HEK293 (cell line): Measurements from ENCODE around the gene NDOR1.

Source experiments
- BCL6B ChIP-seq: fragments of 450-650 bp; formaldehyde crosslinking; IDR thresholded peaks from 2 replicates; pipeline ENCODE4 v1.5.1; 2017; ENCODE audit warnings: missing biosample characterization, missing genetic modification characterization
- EGR2 ChIP-seq: fragments of 450-650 bp; formaldehyde crosslinking; IDR thresholded peaks from 2 replicates; pipeline ENCODE4 v1.5.1; 2016; ENCODE audit warnings: low read depth, missing biosample characterization, missing genetic modification characterization
- HOXA7 ChIP-seq: sonication (generic); formaldehyde crosslinking; IDR thresholded peaks from 2 replicates; pipeline ENCODE4 v1.8.1; 2022; ENCODE audit warnings: missing genetic modification reagents, borderline replicate concordance
- MEIS1 ChIP-seq: sonication (generic); formaldehyde crosslinking; IDR thresholded peaks from 2 replicates; pipeline ENCODE4 v1.8.1; 2022; ENCODE audit warnings: missing genetic modification reagents, mild to moderate bottlenecking, borderline replicate concordance
- OSR2 ChIP-seq: fragments of 450-650 bp; formaldehyde crosslinking; IDR thresholded peaks from 2 replicates; pipeline ENCODE4 v1.5.1; 2016; ENCODE audit warnings: missing biosample characterization, missing genetic modification characterization
- SCRT2 ChIP-seq: fragments of 450-650 bp; formaldehyde crosslinking; IDR thresholded peaks from 2 replicates; pipeline ENCODE4 v1.5.1; 2016; ENCODE audit warnings: missing biosample characterization, missing genetic modification characterization
- TRIM28 ChIP-seq: IDR thresholded peaks from 2 replicates; pipeline ENCODE4 v1.6.1; 2011; ENCODE audit warnings: low read length, control low read depth, borderline replicate concordance
- ZBTB49 ChIP-seq: fragments of 450-650 bp; formaldehyde crosslinking; IDR thresholded peaks from 2 replicates; pipeline ENCODE4 v1.5.1; 2016; ENCODE audit warnings: missing biosample characterization, missing genetic modification characterization, low read depth
- ZBTB7A ChIP-seq: fragments of 450-650 bp; formaldehyde crosslinking; IDR thresholded peaks from 2 replicates; pipeline ENCODE4 v1.5.1; 2016; ENCODE audit warnings: low read depth, missing biosample characterization, missing genetic modification characterization
- ZIC2 ChIP-seq: fragments of 450-650 bp; formaldehyde crosslinking; IDR thresholded peaks from 2 replicates; pipeline ENCODE4 v1.5.1; 2016; ENCODE audit warnings: missing biosample characterization, missing genetic modification characterization
- ZNF138 ChIP-seq: fragments of 450-650 bp; formaldehyde crosslinking; IDR thresholded peaks from 2 replicates; pipeline ENCODE4 v1.5.1; 2016; ENCODE audit warnings: missing biosample characterization, missing genetic modification characterization, borderline replicate concordance
- ZNF146 ChIP-seq: fragments of 450-650 bp; formaldehyde crosslinking; IDR thresholded peaks from 2 replicates; pipeline ENCODE4 v1.5.1; 2016; ENCODE audit warnings: missing biosample characterization, missing genetic modification characterization
- ZNF214 ChIP-seq: fragments of 450-650 bp; formaldehyde crosslinking; IDR thresholded peaks from 2 replicates; pipeline ENCODE4 v1.5.1; 2017; ENCODE audit warnings: missing biosample characterization, mild to moderate bottlenecking, missing genetic modification characterization, borderline replicate concordance
- ZNF248 ChIP-seq: fragments of 450-650 bp; formaldehyde crosslinking; IDR thresholded peaks from 2 replicates; pipeline ENCODE4 v1.5.1; 2017; ENCODE audit warnings: missing biosample characterization, missing genetic modification characterization
- ZNF398 ChIP-seq: fragments of 450-650 bp; formaldehyde crosslinking; IDR thresholded peaks from 2 replicates; pipeline ENCODE4 v1.5.1; 2017; ENCODE audit warnings: missing biosample characterization, missing genetic modification characterization
- ZNF571 ChIP-seq: fragments of 450-650 bp; formaldehyde crosslinking; IDR thresholded peaks from 2 replicates; pipeline ENCODE4 v1.5.0; 2017; ENCODE audit warnings: missing biosample characterization, missing genetic modification characterization
- ZNF660 ChIP-seq: fragments of 450-650 bp; IDR thresholded peaks from 2 replicates; pipeline ENCODE4 v1.5.1; 2018; ENCODE audit warnings: missing biosample characterization, mild to moderate bottlenecking, missing genetic modification characterization
- ZNF704 ChIP-seq: fragments of 450-650 bp; formaldehyde crosslinking; IDR thresholded peaks from 2 replicates; pipeline ENCODE4 v1.5.1; 2016; ENCODE audit warnings: missing biosample characterization, missing genetic modification characterization
- ZNF707 ChIP-seq: fragments of 450-650 bp; formaldehyde crosslinking; IDR thresholded peaks from 2 replicates; pipeline ENCODE4 v1.5.1; 2016; ENCODE audit warnings: missing biosample characterization, missing genetic modification characterization
- ZNF792 ChIP-seq: fragments of 450-650 bp; formaldehyde crosslinking; IDR thresholded peaks from 2 replicates; pipeline ENCODE4 v1.5.1; 2016; ENCODE audit warnings: missing biosample characterization, missing genetic modification characterization
- TF ChIP-seq, protein P1 (sequence below): fragments of 450-650 bp; formaldehyde crosslinking; IDR thresholded peaks from 2 replicates; pipeline ENCODE4 v1.5.1; 2017; ENCODE audit warnings: missing biosample characterization, missing genetic modification characterization

Gene NDOR1

DNA sequence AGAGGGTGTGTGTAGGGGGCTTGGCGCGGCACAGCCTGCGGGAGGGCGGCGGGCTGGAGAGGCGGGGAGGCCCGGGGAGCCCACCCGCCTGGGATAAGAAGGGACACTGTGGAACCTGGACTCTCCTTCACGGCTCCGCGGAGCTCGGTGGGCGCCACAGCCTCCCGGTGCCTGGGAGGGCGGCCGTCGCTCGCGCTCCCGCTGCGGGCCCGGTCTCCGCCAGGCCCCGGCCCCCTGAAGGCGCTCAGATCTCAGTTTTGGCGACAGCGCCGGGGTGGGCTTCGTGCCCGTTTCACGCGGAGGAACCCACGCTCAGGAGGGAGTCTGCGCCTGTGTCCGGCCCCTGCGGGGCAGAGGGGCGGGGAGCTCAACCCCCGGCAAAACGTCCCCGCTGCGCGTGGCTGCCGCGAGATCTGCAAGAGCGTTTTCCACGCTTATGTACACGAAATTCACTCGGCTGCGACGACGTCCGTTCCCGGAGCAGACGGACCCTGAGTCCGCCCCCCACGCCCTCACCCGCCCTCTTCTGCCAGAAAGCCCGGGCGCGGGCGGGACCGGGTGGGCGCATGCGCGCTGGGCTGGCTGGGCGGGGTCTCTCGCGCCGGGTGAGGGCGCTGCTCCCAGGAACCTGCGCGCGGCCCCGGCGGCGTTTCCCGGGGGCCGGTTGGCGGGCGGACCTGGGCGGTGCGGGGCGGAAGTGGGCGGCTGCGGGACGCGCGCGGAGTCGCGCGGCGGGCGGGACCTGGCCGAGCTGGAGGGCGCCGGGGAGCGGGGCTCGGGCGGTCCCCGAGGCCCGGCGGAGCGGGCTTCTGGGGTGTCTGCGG is 49.3 kb downstream of the NDOR1 start, which contains the start of gene NELFB (continued):
- no peak for TF ChIP-seq ZNF707 (tag by site-specific recombination)
- TF ChIP-seq, protein P1, sequence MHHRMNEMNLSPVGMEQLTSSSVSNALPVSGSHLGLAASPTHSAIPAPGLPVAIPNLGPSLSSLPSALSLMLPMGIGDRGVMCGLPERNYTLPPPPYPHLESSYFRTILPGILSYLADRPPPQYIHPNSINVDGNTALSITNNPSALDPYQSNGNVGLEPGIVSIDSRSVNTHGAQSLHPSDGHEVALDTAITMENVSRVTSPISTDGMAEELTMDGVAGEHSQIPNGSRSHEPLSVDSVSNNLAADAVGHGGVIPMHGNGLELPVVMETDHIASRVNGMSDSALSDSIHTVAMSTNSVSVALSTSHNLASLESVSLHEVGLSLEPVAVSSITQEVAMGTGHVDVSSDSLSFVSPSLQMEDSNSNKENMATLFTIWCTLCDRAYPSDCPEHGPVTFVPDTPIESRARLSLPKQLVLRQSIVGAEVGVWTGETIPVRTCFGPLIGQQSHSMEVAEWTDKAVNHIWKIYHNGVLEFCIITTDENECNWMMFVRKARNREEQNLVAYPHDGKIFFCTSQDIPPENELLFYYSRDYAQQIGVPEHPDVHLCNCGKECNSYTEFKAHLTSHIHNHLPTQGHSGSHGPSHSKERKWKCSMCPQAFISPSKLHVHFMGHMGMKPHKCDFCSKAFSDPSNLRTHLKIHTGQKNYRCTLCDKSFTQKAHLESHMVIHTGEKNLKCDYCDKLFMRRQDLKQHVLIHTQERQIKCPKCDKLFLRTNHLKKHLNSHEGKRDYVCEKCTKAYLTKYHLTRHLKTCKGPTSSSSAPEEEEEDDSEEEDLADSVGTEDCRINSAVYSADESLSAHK: peak; percentile 47; the same call in 1 of the 2 replicates
- no peak for TF ChIP-seq ZNF398 (tag by site-specific recombination)
- no peak for TF ChIP-seq BCL6B (tag by site-specific recombination)
- peak; percentile 85 for TF ChIP-seq EGR2 (tag by site-specific recombination)
- peak; percentile 70; the same call in 1 of the 2 replicates for TF ChIP-seq ZBTB7A (tag by site-specific recombination)
- no peak for TF ChIP-seq OSR2 (tag by site-specific recombination)
- no peak for TF ChIP-seq ZNF571 (tag by site-specific recombination)
- peak; percentile 32; the same call in 1 of the 2 replicates for TF ChIP-seq MEIS1 (CRISPR knock-in tag)
- no peak for TF ChIP-seq ZNF138 (tag by site-specific recombination)
- no peak for TF ChIP-seq ZNF214
- TF ChIP-seq ZNF704 (tag by site-specific recombination): no peak
- TF ChIP-seq ZNF792 (tag by site-specific recombination): no peak
- no peak for TF ChIP-seq TRIM28
- TF ChIP-seq HOXA7 (CRISPR knock-in tag): no peak
- TF ChIP-seq ZIC2: no peak
- no peak for TF ChIP-seq ZNF248 (tag by site-specific recombination)
- peak; percentile 88; the same call in 1 of the 2 replicates for TF ChIP-seq ZNF660 (tag by site-specific recombination)
- no peak for TF ChIP-seq ZBTB49 (tag by site-specific recombination)
- no peak for TF ChIP-seq ZNF146
- TF ChIP-seq SCRT2 (tag by site-specific recombination): no peak
